OCI-LY1 (cell line): Measurements from ENCODE around the gene MOB3A.

Experiments used
- CTCF ChIP-seq: fragments of 200-600 bp; sonication (generic), shearing (Covaris generic); IDR thresholded peaks from 2 replicates; pipeline ENCODE4 v1.5.1; 2017; ENCODE audit warnings: mild to moderate bottlenecking, antibody characterized with exemption, low read length, moderate library complexity, mixed read lengths
- EZH2 ChIP-seq: fragments of 200-600 bp; sonication (generic), shearing (Covaris generic); IDR thresholded peaks from 2 replicates; pipeline ENCODE4 v1.8.0; 2017; ENCODE audit warnings: borderline replicate concordance, mixed run types, mild to moderate bottlenecking, antibody characterized with exemption, low read length, moderate library complexity, mixed read lengths

DNA sequence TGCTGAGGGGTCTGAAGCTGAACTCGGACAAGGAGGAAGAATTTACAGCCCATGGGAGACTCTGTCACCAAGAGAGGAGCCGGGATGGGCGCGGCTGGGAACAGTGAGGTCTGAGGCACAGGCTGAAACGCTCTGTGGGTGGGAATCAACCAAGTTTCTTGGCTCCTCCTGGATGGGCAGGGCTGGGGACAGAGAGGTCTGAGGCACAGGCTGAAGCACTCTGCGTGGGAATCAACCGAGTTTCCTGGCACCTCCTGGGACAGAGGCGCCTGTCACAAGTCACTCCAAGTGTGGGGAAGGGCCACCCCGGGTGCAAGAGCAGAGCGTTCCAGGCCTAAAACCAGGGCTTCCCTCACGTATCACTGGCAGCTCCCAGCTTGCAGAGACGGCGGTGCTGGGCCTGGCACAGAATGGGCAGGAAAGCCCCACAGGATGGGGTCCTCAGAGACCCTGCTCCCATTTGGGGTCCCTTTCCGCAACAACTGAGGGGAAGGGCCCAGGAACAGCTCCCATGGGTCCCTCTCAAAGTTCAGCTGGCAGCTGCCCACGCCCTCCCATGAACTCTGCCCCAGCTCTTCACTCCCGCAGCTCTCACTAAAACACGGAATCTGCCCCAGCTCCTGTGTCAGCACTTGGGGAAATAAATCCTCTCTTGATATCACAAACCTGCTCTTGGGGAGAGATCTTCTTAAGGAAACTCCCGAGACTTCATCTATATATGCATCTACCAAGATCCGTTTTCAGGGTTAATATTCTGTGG, 36.8 kb upstream of the MOB3A start:
- TF ChIP-seq CTCF (no peak), EZH2 (no peak)
